Liver (tissue), 3 donors: ENCODE results near the gene EML3.

ENCODE experiments used
- ATF3 ChIP-seq: IDR thresholded peaks from 2 replicates; pipeline ENCODE4 v1.6.1; 2016; ENCODE audit warnings: antibody characterized with exemption
- CTCF ChIP-seq: fragments of 150-350 bp; IDR thresholded peaks from 2 replicates; pipeline ENCODE4 v1.5.1; 2017; ENCODE audit warnings: improper control_type of control experiment, low read depth, low read length; ENCODE audit not compliant: missing input control
- EGR1 ChIP-seq, 2 donors: IDR thresholded peaks; 2 replicates each; pipeline ENCODE4 v1.6.1; 2016 to 2018; ENCODE audit warnings: antibody characterized with exemption in 2 of 2, low read depth in 2 of 2
- RAD21 ChIP-seq, 2 donors: IDR thresholded peaks; 2 replicates each; pipeline ENCODE4 v1.6.1; 2016; ENCODE audit warnings: antibody characterized with exemption in 2 of 2, mild to moderate bottlenecking in 2 of 2
- SP1 ChIP-seq: IDR thresholded peaks from 2 replicates; pipeline ENCODE4 v1.6.1; 2018; ENCODE audit warnings: antibody characterized with exemption, mild to moderate bottlenecking
- YY1 ChIP-seq: IDR thresholded peaks from 2 replicates; pipeline ENCODE4 v1.6.1; 2016; ENCODE audit warnings: antibody characterized with exemption, mild to moderate bottlenecking
- ZBTB33 ChIP-seq: IDR thresholded peaks from 2 replicates; pipeline ENCODE4 v1.6.1; 2016; ENCODE audit warnings: antibody characterized with exemption
- TF ChIP-seq, protein P1 (sequence below): IDR thresholded peaks from 2 replicates; pipeline ENCODE4 v1.6.1; 2016; ENCODE audit warnings: antibody characterized with exemption, mild to moderate bottlenecking
- TF ChIP-seq, protein P2 (sequence below): IDR thresholded peaks from 2 replicates; pipeline ENCODE4 v1.6.1; 2016; ENCODE audit warnings: antibody characterized with exemption
- donor health status: healthy.
- donor health status: healthy.

DNA sequence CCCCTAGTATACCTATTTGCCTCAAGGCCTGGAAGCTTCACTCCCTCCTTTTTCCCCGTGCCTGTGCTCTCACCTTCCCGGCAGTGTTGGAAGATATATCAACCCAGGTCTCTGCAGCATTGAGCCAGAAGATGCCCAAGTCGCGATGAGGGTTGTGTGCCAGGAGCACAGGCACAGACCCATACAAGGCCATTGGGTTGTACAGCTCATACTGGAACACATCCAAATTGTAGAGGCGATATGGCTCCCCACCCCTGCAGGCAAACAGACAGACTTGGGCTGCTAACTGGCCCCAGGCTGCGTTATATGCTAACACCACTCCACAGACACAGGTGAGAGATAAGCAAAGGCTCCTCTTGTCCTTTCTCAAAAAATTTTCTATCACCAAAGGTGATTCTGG is 19.9 kb upstream of the EML3 start:
- TF ChIP-seq, protein P1, sequence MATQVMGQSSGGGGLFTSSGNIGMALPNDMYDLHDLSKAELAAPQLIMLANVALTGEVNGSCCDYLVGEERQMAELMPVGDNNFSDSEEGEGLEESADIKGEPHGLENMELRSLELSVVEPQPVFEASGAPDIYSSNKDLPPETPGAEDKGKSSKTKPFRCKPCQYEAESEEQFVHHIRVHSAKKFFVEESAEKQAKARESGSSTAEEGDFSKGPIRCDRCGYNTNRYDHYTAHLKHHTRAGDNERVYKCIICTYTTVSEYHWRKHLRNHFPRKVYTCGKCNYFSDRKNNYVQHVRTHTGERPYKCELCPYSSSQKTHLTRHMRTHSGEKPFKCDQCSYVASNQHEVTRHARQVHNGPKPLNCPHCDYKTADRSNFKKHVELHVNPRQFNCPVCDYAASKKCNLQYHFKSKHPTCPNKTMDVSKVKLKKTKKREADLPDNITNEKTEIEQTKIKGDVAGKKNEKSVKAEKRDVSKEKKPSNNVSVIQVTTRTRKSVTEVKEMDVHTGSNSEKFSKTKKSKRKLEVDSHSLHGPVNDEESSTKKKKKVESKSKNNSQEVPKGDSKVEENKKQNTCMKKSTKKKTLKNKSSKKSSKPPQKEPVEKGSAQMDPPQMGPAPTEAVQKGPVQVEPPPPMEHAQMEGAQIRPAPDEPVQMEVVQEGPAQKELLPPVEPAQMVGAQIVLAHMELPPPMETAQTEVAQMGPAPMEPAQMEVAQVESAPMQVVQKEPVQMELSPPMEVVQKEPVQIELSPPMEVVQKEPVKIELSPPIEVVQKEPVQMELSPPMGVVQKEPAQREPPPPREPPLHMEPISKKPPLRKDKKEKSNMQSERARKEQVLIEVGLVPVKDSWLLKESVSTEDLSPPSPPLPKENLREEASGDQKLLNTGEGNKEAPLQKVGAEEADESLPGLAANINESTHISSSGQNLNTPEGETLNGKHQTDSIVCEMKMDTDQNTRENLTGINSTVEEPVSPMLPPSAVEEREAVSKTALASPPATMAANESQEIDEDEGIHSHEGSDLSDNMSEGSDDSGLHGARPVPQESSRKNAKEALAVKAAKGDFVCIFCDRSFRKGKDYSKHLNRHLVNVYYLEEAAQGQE: no peak
- no peak for TF ChIP-seq YY1
- TF ChIP-seq CTCF: no peak
- no peak for TF ChIP-seq RAD21 (IDR thresholded peaks at IDR 0.05)
- TF ChIP-seq ZBTB33: no peak
- TF ChIP-seq SP1: no peak
- no peak for TF ChIP-seq EGR1 (IDR thresholded peaks at IDR 0.05; ENCODE audit: low read depth in 2 of 2)
- TF ChIP-seq ATF3: no peak
- TF ChIP-seq, protein P2, sequence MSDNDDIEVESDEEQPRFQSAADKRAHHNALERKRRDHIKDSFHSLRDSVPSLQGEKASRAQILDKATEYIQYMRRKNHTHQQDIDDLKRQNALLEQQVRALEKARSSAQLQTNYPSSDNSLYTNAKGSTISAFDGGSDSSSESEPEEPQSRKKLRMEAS: no peak
